Psoas muscle (tissue), 8 donors: ENCODE measurements around the gene DCXR. TPM values are rescaled to one million over a fixed set of nuclear protein-coding genes. Genes with fewer than 3 reads are reported as not detected.

Experiments used
- ATAC-seq, 4 donors: fragments of 200-7000 bp; cut with Tn5 transposase; one replicate each; pipeline ENCODE4 v1.9.1; 2020; ENCODE audit warnings: moderate library complexity in 3 of 4, mild to moderate bottlenecking in 2 of 4
- DNase-seq, 2 donors: peaks; one replicate each; pipeline ENCODE4 v3.0.0-alpha.2; 2020
- H3K27ac ChIP-seq: fragments of 200-600 bp; one replicate; pipeline ENCODE4 v1.8.0; 2022
- H3K27me3 ChIP-seq, 3 donors: fragments of 200-600 bp in 1 of 3; one replicate each; pipeline versions ENCODE4 v1.6.1 to v1.8.0; 2013 to 2022; ENCODE audit warnings: low read length in 2 of 3, mild to moderate bottlenecking in 2 of 3, moderate library complexity in 1 of 3; ENCODE audit not compliant: insufficient read depth in 3 of 3
- H3K36me3 ChIP-seq, 2 donors: fragments of 200-600 bp in 1 of 2; one replicate each; pipeline versions ENCODE4 v1.6.1 to v1.8.0; 2013 to 2022; ENCODE audit warnings: low read depth in 1 of 2, mild to moderate bottlenecking in 1 of 2, moderate library complexity in 1 of 2; ENCODE audit not compliant: insufficient read depth in 1 of 2
- H3K4me1 ChIP-seq: fragments of 200-600 bp; one replicate; pipeline ENCODE4 v1.8.0; 2022
- H3K4me3 ChIP-seq: fragments of 200-600 bp; one replicate; pipeline ENCODE4 v1.8.0; 2022; ENCODE audit warnings: mild to moderate bottlenecking
- H3K9me3 ChIP-seq: fragments of 200-600 bp; one replicate; pipeline ENCODE4 v1.8.0; 2022
- WGBS, 3 donors: extraction: QIAGEN DNeasy Blood & Tissue Kit; methylation state at CpG; one replicate each; pipeline versions ENCODE4 v1.1.6 to v1.1.7; 2013; 5-methylcytosine and 5-hydroxymethylcytosine counted together
- intact Hi-C, 2 donors: fragments of 100-400 bp; cut with DNase I; formaldehyde crosslinking; loops; one replicate each; pipeline versions ENCODE4 v1.11.0 to v1.14.2; 2022
- polyA plus RNA-seq, 3 donors: library from polyadenylated mRNA; stranded (reverse); fragments of 200-250 nt; gene quantifications; one replicate each; pipeline ENCODE4 v1.2.3, GENCODE V29; 2013
- total RNA-seq, 4 donors: library from RNA; stranded (reverse); fragmentation: NEBNext Ultra II Directional in 2 of 4; extraction: Animal tissue kit (Norgen Biotek cat#: 25700) in 2 of 4; gene quantifications; one replicate each; pipeline versions ENCODE4 v1.2.1 to v1.2.4, GENCODE V29; 2021 to 2023
- TF ChIP-seq, protein P1 (sequence below): fragments of 200-600 bp; IDR thresholded peaks from one replicate; pipeline ENCODE4 v1.8.0; 2022; ENCODE audit warnings: antibody characterized with exemption
- donor health status: healthy with polysubstance abuse.
- donor health status: DM: no; HTN: no; CAD: no; lungs with moderate emphysema.
- donor health status: Bipolar disorder and iron deficiency.
- donor health status: healthy.
- donor health status: DM: yes; HTN: yes; CAD: no.
- donor health status: DM: no; HTN: no; CAD: no.
- donor health status: DM: no; HTN: no; CAD: no.
- donor health status: DM: yes; HTN: yes; CAD: no.

Gene DCXR
- total and polyA plus RNA-seq, 7 donors: 111 to 216 (median 147) TPM

DNA sequence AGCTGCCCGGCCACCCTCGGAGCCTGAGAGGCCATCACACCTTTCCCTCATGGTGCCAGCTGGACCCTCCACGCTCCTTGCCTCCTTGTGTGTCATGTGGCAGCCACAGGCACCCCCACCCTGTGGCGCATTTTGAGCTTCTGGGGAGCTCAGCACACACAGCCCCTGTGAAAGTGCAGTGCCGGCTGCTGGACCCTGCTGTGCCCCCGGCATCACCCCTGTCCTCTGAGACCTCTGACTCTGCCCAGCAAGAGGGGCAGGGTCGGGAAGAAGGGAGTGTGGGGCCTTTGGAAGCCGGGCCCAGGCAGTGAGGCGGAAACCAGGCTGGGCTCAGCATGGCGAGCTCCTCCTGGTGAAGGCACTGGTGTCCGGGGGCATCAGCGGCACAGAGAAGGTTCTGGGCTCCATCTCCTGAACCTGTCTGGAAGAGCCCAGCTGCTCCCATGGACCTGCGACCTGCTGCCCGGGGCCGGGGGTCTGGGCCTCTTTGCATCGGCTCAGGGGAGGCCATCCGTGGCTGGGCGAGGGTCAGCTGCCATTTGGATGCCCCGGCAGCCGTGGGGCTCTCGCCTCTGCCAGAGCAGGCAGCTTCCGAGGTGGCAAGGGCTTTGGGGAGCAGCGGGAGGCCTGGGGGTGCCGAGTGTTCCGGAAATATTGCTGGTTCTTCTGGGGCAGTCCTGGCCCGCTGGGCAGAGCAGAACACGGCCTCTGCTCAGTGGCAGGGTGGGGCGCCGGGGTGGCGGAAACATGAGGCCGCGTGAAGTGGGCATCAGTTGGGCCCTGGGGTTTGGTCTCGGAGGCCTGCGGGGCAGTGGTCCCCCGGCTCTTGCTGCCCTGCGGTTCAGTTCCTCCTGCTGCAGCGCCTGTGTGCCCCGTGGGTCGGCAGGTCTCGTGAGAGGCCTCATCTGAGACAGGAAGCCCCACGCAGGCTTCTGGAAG lies 32.7 kb downstream of the DCXR start:
- TF ChIP-seq, protein P1, sequence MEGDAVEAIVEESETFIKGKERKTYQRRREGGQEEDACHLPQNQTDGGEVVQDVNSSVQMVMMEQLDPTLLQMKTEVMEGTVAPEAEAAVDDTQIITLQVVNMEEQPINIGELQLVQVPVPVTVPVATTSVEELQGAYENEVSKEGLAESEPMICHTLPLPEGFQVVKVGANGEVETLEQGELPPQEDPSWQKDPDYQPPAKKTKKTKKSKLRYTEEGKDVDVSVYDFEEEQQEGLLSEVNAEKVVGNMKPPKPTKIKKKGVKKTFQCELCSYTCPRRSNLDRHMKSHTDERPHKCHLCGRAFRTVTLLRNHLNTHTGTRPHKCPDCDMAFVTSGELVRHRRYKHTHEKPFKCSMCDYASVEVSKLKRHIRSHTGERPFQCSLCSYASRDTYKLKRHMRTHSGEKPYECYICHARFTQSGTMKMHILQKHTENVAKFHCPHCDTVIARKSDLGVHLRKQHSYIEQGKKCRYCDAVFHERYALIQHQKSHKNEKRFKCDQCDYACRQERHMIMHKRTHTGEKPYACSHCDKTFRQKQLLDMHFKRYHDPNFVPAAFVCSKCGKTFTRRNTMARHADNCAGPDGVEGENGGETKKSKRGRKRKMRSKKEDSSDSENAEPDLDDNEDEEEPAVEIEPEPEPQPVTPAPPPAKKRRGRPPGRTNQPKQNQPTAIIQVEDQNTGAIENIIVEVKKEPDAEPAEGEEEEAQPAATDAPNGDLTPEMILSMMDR: no peak
- H3K27ac ChIP-seq: no peak overlapping the region
- H3K9me3 ChIP-seq: no peaks in the 10 kb centered on the region
- H3K27me3 ChIP-seq: no peaks in the 10 kb centered on the region
- H3K4me1 ChIP-seq: peaks cover 51% of the 10 kb centered on the region
- no peak for DNase-seq
- WGBS, 3 donors: 91 to 93% (median 92%) methylated on average over 37 to 41 of the region's 41 CpGs
- no peak for ATAC-seq
- intact Hi-C loops: loop anchor here (5.0 kb wide), 2 partner anchors 37 to 42 kb away; partner anchors contain the start of gene NOTUM (in 1 of the 2)
- no peak overlapping the region for H3K4me3 ChIP-seq
- H3K36me3 ChIP-seq: peaks cover 0 to 7% of the 10 kb centered on the region in 2 donors

DNA sequence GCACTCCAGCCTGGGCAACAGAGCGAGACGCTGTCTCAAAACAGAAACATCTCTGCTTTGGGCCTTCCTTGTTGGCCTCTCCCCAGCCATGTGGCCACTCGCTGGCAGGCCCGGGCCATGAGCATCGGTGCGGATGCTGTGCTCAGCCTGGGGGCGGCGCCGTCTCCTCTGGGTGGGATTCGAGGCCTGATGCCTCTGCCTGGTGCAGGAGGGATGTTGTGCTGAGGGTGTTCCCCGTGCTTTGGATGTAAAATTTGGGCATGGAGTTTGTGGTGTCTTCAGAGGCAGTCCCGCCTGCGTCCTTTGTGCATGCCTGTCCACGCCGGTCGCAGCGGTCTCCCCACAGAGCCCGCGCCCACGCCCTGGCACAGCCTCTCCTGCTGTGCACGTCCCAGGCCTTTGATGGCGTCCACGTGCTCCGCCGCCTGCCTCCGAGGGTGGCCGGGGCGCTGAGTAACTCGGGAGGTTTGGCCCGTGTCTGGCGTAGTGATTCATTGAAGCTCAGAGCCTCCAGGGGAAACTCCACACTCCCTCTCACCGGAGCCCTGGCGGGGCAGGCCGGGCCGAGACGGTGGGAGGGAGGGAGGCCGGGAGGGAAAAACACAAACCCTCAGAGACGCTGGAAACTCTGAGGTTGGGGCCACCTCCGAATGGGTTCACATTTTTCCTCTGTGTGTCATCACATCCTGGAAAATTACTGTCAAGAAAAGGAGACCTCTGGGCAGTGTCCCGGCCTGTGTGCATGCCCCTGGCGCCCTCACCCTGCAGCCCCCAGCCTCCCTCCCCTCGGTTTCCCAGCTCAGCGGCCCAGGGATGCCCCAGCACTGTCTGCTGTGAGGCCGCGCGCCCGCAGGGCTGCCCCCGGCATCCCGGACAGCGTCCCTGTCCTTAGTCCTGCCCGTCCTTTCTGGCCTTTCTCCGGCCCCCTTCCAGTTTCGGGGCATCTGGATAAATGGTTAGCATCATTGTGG lies 33.8 kb downstream of the DCXR start:
- 41 to 57% (median 47%) methylated on average over 51 to 53 of the region's 53 CpGs for WGBS, 3 donors
- TF ChIP-seq, protein P1: no peak
- intact Hi-C loops: loop anchor here (5.0 kb wide), 2 partner anchors 36 to 41 kb away; partner anchors contain the start of gene NOTUM (in 1 of the 2)
- no peaks in the 10 kb centered on the region for H3K9me3 ChIP-seq
- peak; percentile 72 to 85 (median 78) for ATAC-seq
- no peak overlapping the region for H3K4me3 ChIP-seq
- peaks cover 61% of the 10 kb centered on the region for H3K4me1 ChIP-seq
- DNase-seq: peak; percentile 88 to 89
- no peaks in the 10 kb centered on the region for H3K27me3 ChIP-seq
- H3K36me3 ChIP-seq: no peaks in the 10 kb centered on the region
- peak overlapping the region; percentile 58 for H3K27ac ChIP-seq

DNA sequence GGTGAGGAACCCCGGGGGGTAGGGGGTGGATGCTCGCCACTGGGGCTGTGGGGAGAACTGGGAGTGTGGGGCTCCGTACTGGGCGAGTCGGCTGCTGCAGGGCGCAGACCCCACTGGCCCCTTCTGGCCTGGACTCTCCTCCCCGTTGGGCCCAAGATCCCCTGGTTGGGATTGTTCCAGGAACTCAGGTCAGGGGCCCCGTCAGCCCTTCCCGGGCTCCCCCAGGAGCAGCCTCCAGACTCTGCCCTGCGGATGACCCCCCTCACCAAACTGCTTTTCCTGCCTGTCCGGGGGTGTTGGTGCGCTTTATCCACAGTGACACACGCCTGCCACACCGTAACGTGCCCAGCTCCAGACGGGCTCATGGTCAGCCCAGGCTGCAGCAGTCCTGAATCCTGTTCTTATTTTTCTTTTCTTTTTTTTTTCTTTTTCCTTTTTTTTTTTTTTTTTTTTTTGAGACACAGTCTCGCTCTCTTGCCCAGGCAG lies 35.9 kb downstream of the DCXR start:
- peaks cover 68% of the 10 kb centered on the region for H3K4me1 ChIP-seq
- no peaks in the 10 kb centered on the region for H3K27me3 ChIP-seq
- WGBS, 3 donors: 27 to 46% (median 31%) methylated on average over 17 of the region's 17 CpGs
- peak overlapping the region; percentile 75 for H3K27ac ChIP-seq
- peak in 3 of 4 donors; percentile 25 to 43 (median 36) for ATAC-seq
- TF ChIP-seq, protein P1: no peak
- peaks cover 0 to 5% of the 10 kb centered on the region in 2 donors for H3K36me3 ChIP-seq
- intact Hi-C loops: loop anchor here (5.0 kb wide), 2 partner anchors 34 to 39 kb away; partner anchors contain the start of gene NOTUM (in 1 of the 2)
- H3K9me3 ChIP-seq: no peaks in the 10 kb centered on the region
- DNase-seq: no peak
- no peak overlapping the region for H3K4me3 ChIP-seq

DNA sequence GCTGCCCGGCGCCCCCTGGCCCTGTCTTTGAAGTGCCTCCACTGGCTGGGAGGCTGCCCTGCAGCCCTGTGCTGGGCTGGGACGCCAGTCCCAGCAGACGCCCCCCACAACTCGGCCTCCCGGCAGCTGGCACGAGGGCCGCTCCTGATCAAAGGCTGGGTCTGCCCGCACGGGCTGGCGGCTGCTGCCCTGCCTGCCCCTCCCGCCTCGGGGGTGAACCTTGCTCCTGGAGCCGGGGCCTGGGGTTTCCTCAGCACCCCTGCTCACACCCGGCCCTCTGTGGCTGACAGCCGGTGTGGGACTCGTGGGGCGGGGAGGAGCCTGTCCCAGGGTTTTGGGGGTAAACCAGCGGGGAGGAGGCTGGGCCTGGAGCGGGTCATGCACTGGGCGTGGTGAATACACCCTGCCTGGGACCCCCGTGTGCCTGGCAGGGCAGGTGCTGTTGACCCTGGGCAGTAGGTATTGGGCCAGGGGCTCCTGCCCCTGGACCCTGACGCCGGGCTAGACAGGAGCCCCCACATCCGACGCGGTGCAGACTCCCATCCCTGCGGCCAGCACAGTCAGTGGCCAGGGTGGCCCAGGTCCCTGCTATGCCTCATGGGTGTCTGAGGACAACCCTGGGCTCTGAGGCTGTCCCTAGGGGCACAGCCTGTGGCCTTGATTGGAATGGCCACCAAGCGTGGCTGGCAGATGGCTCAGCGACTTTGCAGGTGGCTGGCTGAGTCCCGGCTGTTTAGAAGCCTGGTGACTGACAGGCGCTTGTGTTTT lies 36.5 kb downstream of the DCXR start:
- intact Hi-C loops: loop anchor here (5.0 kb wide), 2 partner anchors 34 to 39 kb away; partner anchors contain the start of gene NOTUM (in 1 of the 2)
- no peaks in the 10 kb centered on the region for H3K27me3 ChIP-seq
- TF ChIP-seq, protein P1: no peak
- ATAC-seq (peak; percentile 72 to 85 (median 77)), DNase-seq (peak in 1 of 2 donors; percentile 87)
- peaks cover 0 to 11% of the 10 kb centered on the region in 2 donors for H3K36me3 ChIP-seq
- H3K9me3 ChIP-seq: no peaks in the 10 kb centered on the region
- H3K4me1 ChIP-seq: peaks cover 68% of the 10 kb centered on the region
- no peak overlapping the region for H3K4me3 ChIP-seq
- peak overlapping the region; percentile 75 for H3K27ac ChIP-seq
- 36 to 67% (median 52%) methylated on average over 22 to 32 of the region's 32 CpGs for WGBS, 3 donors
